GM23248 (cell line): ENCODE measurements around the gene MIA2. TPM values are rescaled to one million over a fixed set of nuclear protein-coding genes. Genes with fewer than 3 reads are reported as not detected.

Source experiments
- DNase-seq: peaks from one replicate; pipeline ENCODE4 v3.0.0-alpha.2; 2015
- H2AFZ ChIP-seq: fragments of 200-600 bp; sonication (generic); 2 replicates; pipeline ENCODE4 v1.6.1; 2016; ENCODE audit warnings: antibody characterized with exemption
- H3F3A ChIP-seq: fragments of 200-600 bp; sonication (generic); 2 replicates; pipeline ENCODE4 v1.6.1; 2016; ENCODE audit warnings: mild to moderate bottlenecking, antibody characterized with exemption, mixed run types; ENCODE audit not compliant: insufficient read depth
- H3K27ac ChIP-seq: fragments of 200-600 bp; sonication (generic); 2 replicates; pipeline ENCODE4 v1.5.1; 2016; ENCODE audit warnings: mild to moderate bottlenecking
- H3K27me3 ChIP-seq: fragments of 200-600 bp; sonication (generic); replicated peaks from 2 replicates; pipeline ENCODE4 v1.6.1; 2016; ENCODE audit warnings: mild to moderate bottlenecking; ENCODE audit not compliant: insufficient read depth
- H3K36me3 ChIP-seq: fragments of 200-600 bp; sonication (generic); 2 replicates; pipeline ENCODE4 v1.6.1; 2016; ENCODE audit warnings: low read depth, mild to moderate bottlenecking
- H3K4me1 ChIP-seq: fragments of 200-600 bp; sonication (generic); 2 replicates; pipeline ENCODE4 v1.6.1; 2016; ENCODE audit warnings: mild to moderate bottlenecking; ENCODE audit not compliant: insufficient read depth
- H3K4me2 ChIP-seq: fragments of 200-600 bp; sonication (generic); one replicate; pipeline ENCODE4 v1.6.1; 2016; ENCODE audit warnings: mild to moderate bottlenecking; ENCODE audit not compliant: unreplicated experiment
- H3K4me3 ChIP-seq: fragments of 200-600 bp; sonication (generic); 2 replicates; pipeline ENCODE4 v1.5.1; 2016; ENCODE audit warnings: mild to moderate bottlenecking
- H3K79me2 ChIP-seq: fragments of 200-600 bp; sonication (generic); 2 replicates; pipeline ENCODE4 v1.6.1; 2016; ENCODE audit warnings: mild to moderate bottlenecking; ENCODE audit not compliant: insufficient read depth
- H3K9ac ChIP-seq: fragments of 200-600 bp; sonication (generic); 2 replicates; pipeline ENCODE4 v1.6.1; 2016; ENCODE audit warnings: mild to moderate bottlenecking
- H3K9me2 ChIP-seq: fragments of 200-600 bp; sonication (generic); 2 replicates; pipeline ENCODE4 v1.6.1; 2016; ENCODE audit warnings: mixed run types, mild to moderate bottlenecking, moderate library complexity; ENCODE audit not compliant: insufficient read depth
- H3K9me3 ChIP-seq: fragments of 200-600 bp; sonication (generic); one replicate; pipeline ENCODE4 v1.6.1; 2017; ENCODE audit warnings: low read depth
- H4K20me1 ChIP-seq: fragments of 200-600 bp; sonication (generic); 2 replicates; pipeline ENCODE4 v1.6.0; 2016; ENCODE audit not compliant: insufficient read depth
- EZH2 ChIP-seq: fragments of 200-600 bp; sonication (generic); IDR thresholded peaks from 2 replicates; pipeline ENCODE4 v1.6.1; 2018; ENCODE audit warnings: antibody characterized with exemption, mild to moderate bottlenecking; ENCODE audit not compliant: insufficient read depth, poor library complexity, severe bottlenecking
- EZH2phosphoT487 ChIP-seq: fragments of 200-600 bp; sonication (generic); IDR thresholded peaks from 2 replicates; pipeline ENCODE4 v1.6.1; 2018; ENCODE audit warnings: antibody characterized with exemption, moderate library complexity, mild to moderate bottlenecking, low read depth; ENCODE audit not compliant: insufficient read depth
- WGBS, 2 experiments: methylation state at CpG; one replicate each; pipeline ENCODE4 v1.1.6; 2015 to 2017; ENCODE audit warnings: low lambda C conversion rate in 2 of 2, low coverage in 1 of 2; ENCODE audit errors: missing lambda C conversion rate in 2 of 2; 5-methylcytosine and 5-hydroxymethylcytosine counted together
- in situ Hi-C: fragments of 300-500 bp; cut with MboI; formaldehyde crosslinking; loops from 2 replicates; pipeline ENCODE4 v1.15.0; 2020
- polyA plus RNA-seq: library from polyadenylated mRNA; unstranded; fragments of >200 nt; fragmentation: Nextera tagmentation; extraction: Ambion mirVana; gene quantifications from 2 replicates; pipeline ENCODE4 v1.2.1, GENCODE V29; 2016
- total RNA-seq: library from RNA; depleted of rRNA; stranded (reverse); fragments of >200 nt; shearing (Covaris generic); gene quantifications from 2 replicates; pipeline ENCODE4 v1.2.3, GENCODE V29; 2014; rRNA removed

Gene MIA2
- total RNA-seq: 12.3 and 16.2 TPM in 2 replicates
- polyA plus RNA-seq: 21.4 and 21.5 TPM in 2 replicates

GRCh38 chr14:39233680-39234326 is at the start of gene MIA2:
MIA2 (plus strand) TSS chr14:39233915; CDS start chr14:39234115, 200 bp downstream.
- H3K79me2 ChIP-seq: no peaks in the 10 kb centered on the region
- no peak for DNase-seq
- peak within 1 kb of the TSS; percentile 31 for H3K9ac ChIP-seq
- peak within 1 kb of the TSS; percentile 31 for H3K4me3 ChIP-seq
- peak within 1 kb of the TSS; percentile 72 for H2AFZ ChIP-seq
- no peaks in the 10 kb centered on the region for H3K9me3 ChIP-seq
- peak within 1 kb of the TSS; percentile 61 for H3K4me2 ChIP-seq
- in situ Hi-C loops: no loop called here
- peaks cover 8% of the 10 kb centered on the region; the same call in 1 of the 2 replicates for H3F3A ChIP-seq
- WGBS, 2 experiments: 91 to 93% methylated on average over 7 of the region's 7 CpGs
- H3K9me2 ChIP-seq: no peaks in the 10 kb centered on the region
- no peaks in the 10 kb centered on the region for H3K27me3 ChIP-seq
- peak within 1 kb of the TSS; percentile 51 for H3K27ac ChIP-seq
- no peaks in the 10 kb centered on the region for H4K20me1 ChIP-seq
- no peaks in the 10 kb centered on the region for H3K36me3 ChIP-seq
- peaks cover 26% of the 10 kb centered on the region for H3K4me1 ChIP-seq
- no peak for TF ChIP-seq EZH2phosphoT487
- TF ChIP-seq EZH2: no peak

- Histone ChIP-seq H3K27me3 (no peaks in the 10 kb centered on the region), H3K4me3 (no peak overlapping the region), H3K9me3 (no peaks in the 10 kb centered on the region), H3K36me3 (peaks cover 61% of the 10 kb centered on the region), H3K9ac (no peak overlapping the region), H3K4me2 (no peak overlapping the region), H3F3A (peaks cover 82% of the 10 kb centered on the region), H4K20me1 (no peaks in the 10 kb centered on the region), H2AFZ (no peak overlapping the region), H3K9me2 (no peaks in the 10 kb centered on the region), H3K4me1 (no peaks in the 10 kb centered on the region; the same call in 1 of the 2 replicates), H3K79me2 (peaks cover 31% of the 10 kb centered on the region), H3K27ac (no peak overlapping the region)
- DNase-seq: no peak
- in situ Hi-C loops: no loop called here
- WGBS, 2 experiments: 97 to 100% methylated on average over 4 of the region's 4 CpGs
- no peak for TF ChIP-seq EZH2phosphoT487
- TF ChIP-seq EZH2: no peak
Observed at GRCh38 chr14:39184628-39185255, 49.0 kb upstream of the MIA2 start.

GRCh38 chr14:39185256-39186049 is 48.3 kb upstream of the MIA2 start:
- in situ Hi-C loops: no loop called here
- Histone ChIP-seq H3K36me3 (peaks cover 54% of the 10 kb centered on the region), H3K4me1 (no peaks in the 10 kb centered on the region; the same call in 1 of the 2 replicates), H3K79me2 (peaks cover 24% of the 10 kb centered on the region), H3K27me3 (no peaks in the 10 kb centered on the region), H3K27ac (no peak overlapping the region), H2AFZ (no peak overlapping the region), H3K9ac (no peak overlapping the region), H3F3A (peaks cover 80% of the 10 kb centered on the region), H3K4me2 (no peak overlapping the region), H3K9me3 (no peaks in the 10 kb centered on the region), H3K9me2 (no peaks in the 10 kb centered on the region), H3K4me3 (no peak overlapping the region), H4K20me1 (no peaks in the 10 kb centered on the region)
- WGBS, 2 experiments: 87 to 90% methylated on average over 5 of the region's 5 CpGs
- TF ChIP-seq EZH2: no peak
- no peak for TF ChIP-seq EZH2phosphoT487
- no peak for DNase-seq

GRCh38 chr14:39186941-39187525 is 46.7 kb upstream of the MIA2 start:
- no peaks in the 10 kb centered on the region for H3K9me2 ChIP-seq
- H3F3A ChIP-seq: peaks cover 64% of the 10 kb centered on the region
- TF ChIP-seq EZH2 (no peak), EZH2phosphoT487 (no peak)
- no peak for DNase-seq
- no peaks in the 10 kb centered on the region; the same call in 1 of the 2 replicates for H3K4me1 ChIP-seq
- no peak overlapping the region for H2AFZ ChIP-seq
- in situ Hi-C loops: no loop called here
- H3K4me3 ChIP-seq: no peak overlapping the region
- H4K20me1 ChIP-seq: no peaks in the 10 kb centered on the region
- no peak overlapping the region for H3K4me2 ChIP-seq
- peaks cover 38% of the 10 kb centered on the region for H3K36me3 ChIP-seq
- H3K9me3 ChIP-seq: no peaks in the 10 kb centered on the region
- H3K9ac ChIP-seq: no peak overlapping the region
- H3K79me2 ChIP-seq: peaks cover 10% of the 10 kb centered on the region; the same call in 1 of the 2 replicates
- H3K27me3 ChIP-seq: no peaks in the 10 kb centered on the region
- H3K27ac ChIP-seq: no peak overlapping the region
- 90% methylated on average over 4 of the region's 4 CpGs for WGBS, 2 experiments
